ENCODE measurements around the gene PKMYT1. TPM values are rescaled to one million over a fixed set of nuclear protein-coding genes. Genes with fewer than 3 reads are reported as not detected.

Gene PKMYT1
- total and polyA plus RNA-seq, 2 experiments from 2014 or later, result 90.9 to 100 TPM

DNA sequence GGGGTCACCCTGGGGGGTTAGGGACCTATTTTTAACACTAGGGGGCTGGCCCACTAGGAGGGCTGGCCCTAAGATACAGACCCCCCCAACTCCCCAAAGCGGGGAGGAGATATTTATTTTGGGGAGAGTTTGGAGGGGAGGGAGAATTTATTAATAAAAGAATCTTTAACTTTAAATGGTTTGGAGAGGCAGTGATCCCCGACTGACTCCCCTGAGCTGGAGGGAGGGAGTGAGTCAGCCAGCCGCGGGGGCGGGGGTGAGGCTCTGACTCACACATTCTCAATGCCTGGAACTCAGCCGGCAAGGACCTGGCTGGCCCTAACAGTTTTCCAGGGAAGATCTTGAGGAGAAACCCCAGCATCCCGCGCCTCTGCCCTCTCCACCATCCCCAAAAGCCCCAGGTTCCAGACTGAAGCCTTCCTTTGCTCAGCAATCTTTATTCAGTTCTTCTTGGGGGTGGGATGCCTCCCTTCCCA lies 42.0 kb upstream of the PKMYT1 start:
- Mint-ChIP-seq H3K27me3 (ENCODE audit: insufficient read depth, low read depth, poor library complexity) (peaks cover 48% of the 10 kb centered on the region), H3K36me3 (ENCODE audit: low read depth) (peaks cover 40% of the 10 kb centered on the region), H3K9me3 (peaks cover under 1% of the 10 kb centered on the region; the same call in 2 of the 3 replicates), H3K27ac (peak overlapping the region; percentile 98), H3K4me1 (peaks cover 27% of the 10 kb centered on the region), H3K4me3 (peak overlapping the region; percentile 96)
- Histone ChIP-seq H3K4me2 (peak overlapping the region; percentile 97), H2AFZ (no peak overlapping the region), H3K79me2 (replicated peaks; ENCODE audit: insufficient read depth) (peaks cover 24% of the 10 kb centered on the region), H3K27me3 (ENCODE audit: insufficient read depth) (no peaks in the 10 kb centered on the region; the same call in 1 of the 2 replicates), H3K27ac (ENCODE audit: low read depth) (peak overlapping the region; percentile 99), H3F3A (replicated peaks; ENCODE audit: low read depth) (peaks cover 54% of the 10 kb centered on the region), H3K36me3 (ENCODE audit: insufficient read depth) (no peaks in the 10 kb centered on the region), H4K20me1 (replicated peaks; ENCODE audit: insufficient read depth) (peaks cover 21% of the 10 kb centered on the region), H3K4me1 (ENCODE audit: insufficient read depth) (peaks cover 32% of the 10 kb centered on the region), H3K9me2 (ENCODE audit: insufficient read depth) (no peaks in the 10 kb centered on the region), H3K4me3 (peak overlapping the region; percentile 85)
- DNase-seq (ENCODE audit: low spot score) (peak; percentile 91), ATAC-seq (peak; percentile 1)
- TF ChIP-seq POLR2AphosphoS5 (IDR thresholded peaks at IDR 0.05; ENCODE audit: low read depth), result no peak; the same call in 1 of the 2 replicates
- TF ChIP-seq, protein P1, sequence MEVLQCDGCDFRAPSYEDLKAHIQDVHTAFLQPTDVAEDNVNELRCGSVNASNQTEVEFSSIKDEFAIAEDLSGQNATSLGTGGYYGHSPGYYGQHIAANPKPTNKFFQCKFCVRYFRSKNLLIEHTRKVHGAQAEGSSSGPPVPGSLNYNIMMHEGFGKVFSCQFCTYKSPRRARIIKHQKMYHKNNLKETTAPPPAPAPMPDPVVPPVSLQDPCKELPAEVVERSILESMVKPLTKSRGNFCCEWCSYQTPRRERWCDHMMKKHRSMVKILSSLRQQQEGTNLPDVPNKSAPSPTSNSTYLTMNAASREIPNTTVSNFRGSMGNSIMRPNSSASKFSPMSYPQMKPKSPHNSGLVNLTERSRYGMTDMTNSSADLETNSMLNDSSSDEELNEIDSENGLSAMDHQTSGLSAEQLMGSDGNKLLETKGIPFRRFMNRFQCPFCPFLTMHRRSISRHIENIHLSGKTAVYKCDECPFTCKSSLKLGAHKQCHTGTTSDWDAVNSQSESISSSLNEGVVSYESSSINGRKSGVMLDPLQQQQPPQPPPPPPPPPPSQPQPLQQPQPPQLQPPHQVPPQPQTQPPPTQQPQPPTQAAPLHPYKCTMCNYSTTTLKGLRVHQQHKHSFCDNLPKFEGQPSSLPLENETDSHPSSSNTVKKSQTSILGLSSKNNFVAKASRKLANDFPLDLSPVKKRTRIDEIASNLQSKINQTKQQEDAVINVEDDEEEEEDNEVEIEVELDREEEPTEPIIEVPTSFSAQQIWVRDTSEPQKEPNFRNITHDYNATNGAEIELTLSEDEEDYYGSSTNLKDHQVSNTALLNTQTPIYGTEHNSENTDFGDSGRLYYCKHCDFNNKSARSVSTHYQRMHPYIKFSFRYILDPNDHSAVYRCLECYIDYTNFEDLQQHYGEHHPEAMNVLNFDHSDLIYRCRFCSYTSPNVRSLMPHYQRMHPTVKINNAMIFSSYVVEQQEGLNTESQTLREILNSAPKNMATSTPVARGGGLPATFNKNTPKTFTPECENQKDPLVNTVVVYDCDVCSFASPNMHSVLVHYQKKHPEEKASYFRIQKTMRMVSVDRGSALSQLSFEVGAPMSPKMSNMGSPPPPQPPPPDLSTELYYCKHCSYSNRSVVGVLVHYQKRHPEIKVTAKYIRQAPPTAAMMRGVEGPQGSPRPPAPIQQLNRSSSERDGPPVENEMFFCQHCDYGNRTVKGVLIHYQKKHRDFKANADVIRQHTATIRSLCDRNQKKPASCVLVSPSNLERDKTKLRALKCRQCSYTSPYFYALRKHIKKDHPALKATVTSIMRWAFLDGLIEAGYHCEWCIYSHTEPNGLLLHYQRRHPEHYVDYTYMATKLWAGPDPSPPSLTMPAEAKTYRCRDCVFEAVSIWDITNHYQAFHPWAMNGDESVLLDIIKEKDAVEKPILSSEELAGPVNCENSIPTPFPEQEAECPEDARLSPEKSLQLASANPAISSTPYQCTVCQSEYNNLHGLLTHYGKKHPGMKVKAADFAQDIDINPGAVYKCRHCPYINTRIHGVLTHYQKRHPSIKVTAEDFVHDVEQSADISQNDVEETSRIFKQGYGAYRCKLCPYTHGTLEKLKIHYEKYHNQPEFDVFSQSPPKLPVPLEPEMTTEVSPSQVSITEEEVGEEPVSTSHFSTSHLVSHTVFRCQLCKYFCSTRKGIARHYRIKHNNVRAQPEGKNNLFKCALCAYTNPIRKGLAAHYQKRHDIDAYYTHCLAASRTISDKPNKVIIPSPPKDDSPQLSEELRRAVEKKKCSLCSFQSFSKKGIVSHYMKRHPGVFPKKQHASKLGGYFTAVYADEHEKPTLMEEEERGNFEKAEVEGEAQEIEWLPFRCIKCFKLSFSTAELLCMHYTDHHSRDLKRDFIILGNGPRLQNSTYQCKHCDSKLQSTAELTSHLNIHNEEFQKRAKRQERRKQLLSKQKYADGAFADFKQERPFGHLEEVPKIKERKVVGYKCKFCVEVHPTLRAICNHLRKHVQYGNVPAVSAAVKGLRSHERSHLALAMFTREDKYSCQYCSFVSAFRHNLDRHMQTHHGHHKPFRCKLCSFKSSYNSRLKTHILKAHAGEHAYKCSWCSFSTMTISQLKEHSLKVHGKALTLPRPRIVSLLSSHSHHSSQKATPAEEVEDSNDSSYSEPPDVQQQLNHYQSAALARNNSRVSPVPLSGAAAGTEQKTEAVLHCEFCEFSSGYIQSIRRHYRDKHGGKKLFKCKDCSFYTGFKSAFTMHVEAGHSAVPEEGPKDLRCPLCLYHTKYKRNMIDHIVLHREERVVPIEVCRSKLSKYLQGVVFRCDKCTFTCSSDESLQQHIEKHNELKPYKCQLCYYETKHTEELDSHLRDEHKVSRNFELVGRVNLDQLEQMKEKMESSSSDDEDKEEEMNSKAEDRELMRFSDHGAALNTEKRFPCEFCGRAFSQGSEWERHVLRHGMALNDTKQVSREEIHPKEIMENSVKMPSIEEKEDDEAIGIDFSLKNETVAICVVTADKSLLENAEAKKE (CRISPR knock-in tag; IDR thresholded peaks at IDR 0.05), result no peak
- TF ChIP-seq CTCF (conservative IDR thresholded peaks at IDR 0.05; ENCODE audit: low read depth in 2 of 2), result no peak
- no peak for TF ChIP-seq EZH2 (IDR thresholded peaks at IDR 0.05; ENCODE audit: low read depth, unreplicated experiment)

All from GM23338 (cell line).